NCI-H2227 treated with DMSO at 0.1 percent for 48 hours (cell line): Measurements from ENCODE around the gene CFAP300.

Source experiments
- DNase-seq: peaks from one replicate; lab custom pipeline; 2025; lab: John Stamatoyannopoulos, UW

The CFAP300 gene

GRCh38 chr11:102047305-102047924 lies at the start of gene CFAP300:
CFAP300 (plus strand) TSS chr11:102047437; CDS start chr11:102047471, 34 bp downstream.
- no peak for DNase-seq

DNA sequence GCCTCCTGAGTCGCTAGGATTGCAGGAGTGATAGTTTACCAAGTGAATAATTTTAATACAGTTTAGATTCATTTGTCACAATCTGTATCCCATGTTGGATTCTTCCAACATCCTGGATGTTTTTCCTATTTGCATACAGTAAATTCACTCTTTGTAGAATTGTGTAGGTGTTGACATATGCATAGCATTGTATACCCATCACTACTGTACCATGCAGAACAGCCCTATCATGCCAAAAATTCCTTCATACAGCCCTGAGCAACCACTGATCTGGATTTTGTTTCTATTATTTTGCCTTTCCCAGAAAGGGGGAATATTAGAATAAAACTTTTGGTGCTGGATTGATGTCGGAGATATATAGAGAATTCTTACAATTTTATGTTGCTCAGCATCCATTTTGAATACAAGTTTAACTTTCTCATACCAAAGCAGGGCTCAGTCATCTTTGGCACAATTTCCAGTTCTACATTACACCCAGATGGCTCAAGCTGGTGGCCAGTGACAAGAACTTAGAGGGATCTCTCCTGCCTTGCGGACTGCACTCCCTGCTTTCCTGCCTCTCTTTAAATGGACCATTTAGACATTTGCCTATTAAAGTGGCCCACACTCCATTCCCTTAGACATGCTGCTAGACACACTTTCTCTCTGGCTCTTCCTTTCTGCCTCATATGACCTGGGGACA lies 45.4 kb upstream of the CFAP300 start:
- no peak for DNase-seq

DNA sequence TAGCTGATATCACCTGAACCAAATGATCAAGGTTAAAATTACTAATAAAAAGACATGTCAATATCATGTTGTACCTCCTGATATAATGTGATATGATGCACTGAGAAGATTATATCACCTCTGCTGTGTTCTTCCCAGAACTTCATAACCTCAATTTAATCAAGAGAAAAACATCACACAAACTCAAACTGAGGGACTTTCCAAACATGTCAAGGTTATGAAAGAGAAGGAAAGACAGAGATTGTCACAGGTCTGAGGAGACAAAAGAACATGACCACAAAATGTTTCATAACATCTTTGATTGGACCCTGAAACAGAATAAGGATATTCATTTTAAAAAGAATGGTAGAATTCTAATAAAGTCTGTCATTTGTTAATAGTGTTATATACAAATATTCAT lies 43.0 kb upstream of the CFAP300 start:
- no peak for DNase-seq

DNA sequence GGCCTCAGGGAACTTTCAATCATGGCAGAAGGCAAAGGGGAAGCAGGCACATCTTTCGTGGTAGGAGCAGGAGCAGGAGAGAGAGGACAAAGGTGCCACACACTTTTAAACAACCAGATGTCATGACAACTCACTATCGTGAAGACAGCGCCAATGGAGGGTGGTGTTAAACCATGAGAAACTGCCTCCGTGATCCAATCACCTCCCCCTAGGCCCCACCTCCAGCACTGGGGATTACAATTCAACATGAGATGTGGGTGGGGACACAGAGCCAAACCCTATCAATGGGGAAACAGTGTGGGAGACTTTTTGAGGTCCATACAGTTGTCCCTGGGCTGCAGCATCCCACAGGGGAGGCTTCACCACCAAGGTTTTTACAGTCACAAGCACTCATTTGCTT lies 41.9 kb upstream of the CFAP300 start:
- DNase-seq: no peak

- no peak for DNase-seq
These were observed 40.2 kb upstream of the CFAP300 start for GRCh38 chr11:102006835-102007566.

GRCh38 chr11:102007567-102008437 lies 39.4 kb upstream of the CFAP300 start:
- peak; percentile 2 for DNase-seq

DNA sequence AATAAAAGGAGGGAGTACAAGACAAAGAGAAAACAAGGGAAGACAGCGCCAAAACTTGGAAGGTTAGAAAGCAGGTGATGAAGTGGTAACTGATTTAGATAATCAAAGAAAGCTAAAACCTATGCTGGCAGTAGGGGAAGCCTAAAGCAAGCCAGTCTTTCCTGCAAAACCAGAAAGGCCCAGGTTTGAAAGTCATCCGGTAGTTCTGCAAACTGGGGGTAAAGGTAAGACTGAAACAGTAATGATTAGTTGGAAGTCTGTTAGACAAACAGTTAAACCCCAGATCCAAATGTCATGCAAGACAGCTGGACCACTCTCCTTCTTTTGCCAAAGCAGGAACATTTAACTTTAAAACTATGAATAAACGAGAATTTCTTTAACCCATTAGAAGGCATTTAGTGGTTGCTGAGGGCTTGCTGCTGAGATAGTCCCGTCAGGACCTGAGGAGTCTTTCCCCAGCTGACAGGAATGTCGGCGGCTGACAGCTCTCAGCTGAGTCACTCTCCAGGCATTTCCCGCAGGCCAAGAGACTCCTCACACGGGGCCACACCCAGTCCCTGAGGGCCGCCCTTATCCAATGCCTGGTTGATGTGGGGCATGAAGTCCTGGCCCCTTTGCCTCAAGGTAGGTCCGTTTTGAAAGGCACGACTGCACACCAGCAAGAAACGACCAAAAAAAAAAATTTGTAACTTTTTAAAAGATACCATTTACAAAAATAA lies 36.3 kb upstream of the CFAP300 start:
- no peak for DNase-seq

DNA sequence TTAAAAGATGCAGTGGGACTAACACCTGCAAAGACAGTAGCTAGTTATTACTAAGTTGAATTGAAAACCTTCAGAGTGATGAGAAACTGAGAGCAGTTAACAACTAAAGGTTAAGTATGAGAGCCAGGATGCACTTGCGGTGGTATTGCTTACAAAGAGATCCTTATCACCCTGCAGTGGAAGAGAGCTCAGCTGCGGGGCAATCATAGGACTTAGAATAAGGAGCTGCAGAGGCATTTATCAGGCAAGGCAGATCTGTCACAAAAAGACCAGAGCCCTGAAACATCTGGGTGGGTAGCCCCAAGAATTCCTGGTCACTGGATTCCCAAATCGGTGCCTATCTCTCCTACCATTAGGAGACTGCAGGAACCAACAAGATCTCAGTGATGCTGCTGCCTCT lies 34.3 kb upstream of the CFAP300 start:
- no peak for DNase-seq

GRCh38 chr11:102014756-102015155 lies 32.5 kb upstream of the CFAP300 start:
- no peak for DNase-seq

DNA sequence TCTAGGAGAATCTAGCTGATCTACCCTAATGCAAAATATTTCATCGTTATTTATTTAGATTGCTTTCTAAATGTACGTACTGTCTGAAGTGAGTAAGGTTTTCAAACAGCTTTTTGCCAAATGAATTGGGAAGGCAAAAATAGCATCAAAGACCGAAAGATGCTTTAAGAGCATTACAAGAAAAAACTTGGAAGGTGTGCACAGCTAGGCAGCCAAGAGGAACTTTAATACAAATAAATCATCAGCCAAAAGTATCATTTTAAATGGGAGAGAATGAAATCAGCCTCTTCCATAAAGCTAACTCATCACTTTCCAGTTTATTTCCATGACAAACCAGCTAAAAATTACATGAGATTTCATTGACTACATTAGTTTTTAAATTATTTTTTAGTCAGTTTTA lies 30.2 kb upstream of the CFAP300 start:
- no peak for DNase-seq

GRCh38 chr11:102026217-102026616 lies 21.0 kb upstream of the CFAP300 start:
- DNase-seq: no peak

DNA sequence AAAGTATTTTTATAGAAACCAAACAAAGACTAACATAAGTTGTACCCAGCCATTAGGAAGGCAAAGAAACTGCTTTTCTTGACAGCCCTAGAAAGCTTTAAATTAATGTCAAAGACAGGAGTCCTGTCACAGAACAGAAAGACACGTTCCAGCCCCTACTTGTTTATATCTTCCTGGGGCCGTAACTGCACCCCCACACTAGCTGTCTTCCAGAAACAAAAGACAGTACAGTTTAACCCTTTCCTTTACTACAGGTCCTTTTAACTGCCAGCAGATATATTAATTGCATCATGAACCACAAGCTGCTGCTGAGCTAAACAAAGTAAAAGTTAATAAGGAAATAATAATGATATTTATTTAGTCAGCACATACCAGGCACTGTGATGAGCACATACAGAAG lies 20.3 kb upstream of the CFAP300 start:
- no peak for DNase-seq

- DNase-seq: no peak
These were observed 10.5 kb upstream of the CFAP300 start for GRCh38 chr11:102036757-102037156.

GRCh38 chr11:102046841-102047240 lies 396 bp upstream of the CFAP300 start:
- no peak for DNase-seq

GRCh38 chr11:102050927-102051575 lies 3.8 kb downstream of the CFAP300 start:
- DNase-seq: no peak

DNA sequence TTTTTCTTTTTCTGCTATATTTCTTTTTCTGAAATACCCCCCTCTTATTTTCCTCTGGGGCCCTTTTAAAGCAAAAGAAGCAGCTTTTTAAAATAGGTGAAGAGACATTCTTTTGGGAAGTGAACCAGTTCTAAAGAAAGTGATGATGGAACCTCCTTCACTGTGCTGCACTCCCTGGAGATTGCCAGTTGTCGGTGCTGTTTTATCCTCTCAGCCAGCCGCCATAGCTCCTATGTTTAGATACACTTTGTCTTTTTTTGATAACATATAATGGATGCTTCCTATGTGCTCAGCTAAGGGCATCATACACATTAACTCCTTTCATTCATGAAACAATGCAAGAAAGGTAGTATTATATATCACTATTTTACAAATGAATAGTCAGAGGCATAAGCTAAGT lies 14.0 kb downstream of the CFAP300 start:
- DNase-seq: no peak

- DNase-seq: no peak
These were observed 14.9 kb downstream of the CFAP300 start for GRCh38 chr11:102062106-102062505.

DNA sequence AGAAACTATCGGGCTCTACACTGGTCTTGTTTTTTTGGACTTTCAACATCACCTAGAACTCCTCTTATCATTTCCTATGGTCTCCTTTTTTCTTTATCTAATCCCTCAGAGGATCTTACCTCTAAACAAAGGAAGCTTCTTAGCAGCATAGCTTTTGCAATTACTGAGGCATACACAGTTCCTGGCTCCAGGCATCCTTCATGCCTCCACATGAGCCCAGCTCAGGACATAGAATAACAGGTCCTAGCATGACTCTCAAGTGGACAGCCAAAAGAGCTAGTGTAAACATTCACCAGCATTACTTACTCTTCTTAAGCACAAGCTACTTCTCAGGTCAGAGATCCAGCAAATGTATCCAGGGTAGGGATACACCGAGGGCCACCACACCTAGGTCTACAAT lies 17.1 kb downstream of the CFAP300 start:
- no peak for DNase-seq

DNA sequence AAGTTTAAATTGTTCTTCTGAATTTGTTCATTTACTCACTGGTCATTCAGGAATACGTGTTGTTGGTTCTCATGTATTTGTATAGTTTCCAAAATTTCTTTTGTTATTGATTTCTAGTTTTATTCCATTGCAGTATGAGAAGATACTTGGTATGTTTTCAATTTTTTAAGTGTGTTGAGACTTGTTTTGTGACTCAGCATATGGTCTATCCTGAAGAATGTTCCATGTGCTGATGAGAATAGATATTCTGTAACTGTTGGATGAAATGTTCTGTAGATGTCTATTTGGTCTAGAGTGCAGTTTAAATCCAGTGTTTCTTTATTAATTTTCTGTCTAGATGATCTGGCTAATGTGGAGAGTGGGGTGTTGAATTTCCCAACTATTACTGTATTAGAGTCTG lies 23.5 kb downstream of the CFAP300 start:
- no peak for DNase-seq

- no peak for DNase-seq
These were observed 24.5 kb downstream of the CFAP300 start for GRCh38 chr11:102071497-102072472.
